ENCODE results near the gene MEP1A. TPM values are rescaled to one million over a fixed set of nuclear protein-coding genes. Genes with fewer than 3 reads are reported as not detected.
"Not testable (repeated sequence)": the region's sequence is repeated elsewhere in the genome, so short reads cannot be mapped to it uniquely, and the experiment has no call there.

The MEP1A gene
- polyA plus RNA-seq, 1 donor: not detected

DNA sequence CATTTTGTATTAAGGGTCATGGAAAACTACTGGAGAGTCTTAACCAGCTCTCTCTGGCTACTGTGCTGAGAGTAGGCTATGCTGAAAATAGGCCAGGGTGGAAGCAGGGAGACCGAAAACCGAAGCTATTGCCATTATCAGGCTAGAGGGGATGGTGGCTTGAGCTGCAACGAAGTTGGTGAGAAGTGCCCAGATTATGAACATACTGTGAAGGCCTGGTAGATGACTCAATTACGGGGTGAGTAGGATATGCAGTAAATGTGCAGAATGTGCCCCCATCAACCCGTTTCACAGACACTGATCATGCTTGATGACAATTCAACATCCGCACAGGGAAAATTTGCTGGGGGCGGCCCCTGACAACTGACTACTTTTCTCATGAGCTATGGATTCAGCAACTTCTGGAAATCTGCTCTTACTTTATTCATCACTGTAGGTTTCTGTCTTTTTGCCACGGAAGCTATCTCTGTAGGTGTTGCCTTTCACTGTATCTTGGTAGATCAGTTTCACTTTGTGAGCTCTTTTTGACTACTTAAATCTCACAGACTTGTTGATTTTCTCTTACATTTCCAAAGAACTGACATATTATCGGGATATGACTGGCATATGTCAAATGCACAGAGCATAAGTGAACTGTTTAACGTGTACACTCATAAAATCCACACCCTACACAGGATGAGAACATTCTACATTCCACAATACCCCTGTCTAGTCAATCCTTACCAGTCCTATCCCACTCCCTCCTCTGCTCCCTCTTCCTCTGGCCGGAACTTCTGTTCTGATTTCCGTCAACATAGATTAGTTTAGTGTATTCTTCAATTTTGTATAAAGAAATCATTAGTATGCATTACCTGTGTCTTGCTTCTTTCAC lies 15.5 kb upstream of the MEP1A start:
- no peak for DNase-seq

GRCh38 chr6:46781478-46782378 lies 11.5 kb upstream of the MEP1A start:
- peak; percentile 63 for DNase-seq

DNA sequence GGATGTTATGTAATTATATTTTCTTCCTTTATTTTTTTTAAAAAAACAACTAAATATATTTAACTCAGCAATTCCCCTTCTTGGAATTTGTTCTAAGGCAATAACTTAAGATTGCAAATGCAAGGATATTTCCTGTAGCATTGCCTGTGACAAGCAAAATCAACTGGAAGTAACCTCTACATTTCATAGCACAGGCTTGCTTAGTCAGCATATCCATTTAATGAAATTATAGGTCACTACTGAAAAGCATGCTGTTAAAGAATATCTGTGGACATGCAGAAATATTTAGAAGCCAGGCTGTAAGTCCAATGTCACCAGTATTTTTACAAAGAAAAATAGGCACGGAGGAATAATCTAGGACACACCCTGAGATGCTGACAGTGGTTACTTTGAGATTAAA lies 8.7 kb upstream of the MEP1A start:
- DNase-seq: no peak

DNA sequence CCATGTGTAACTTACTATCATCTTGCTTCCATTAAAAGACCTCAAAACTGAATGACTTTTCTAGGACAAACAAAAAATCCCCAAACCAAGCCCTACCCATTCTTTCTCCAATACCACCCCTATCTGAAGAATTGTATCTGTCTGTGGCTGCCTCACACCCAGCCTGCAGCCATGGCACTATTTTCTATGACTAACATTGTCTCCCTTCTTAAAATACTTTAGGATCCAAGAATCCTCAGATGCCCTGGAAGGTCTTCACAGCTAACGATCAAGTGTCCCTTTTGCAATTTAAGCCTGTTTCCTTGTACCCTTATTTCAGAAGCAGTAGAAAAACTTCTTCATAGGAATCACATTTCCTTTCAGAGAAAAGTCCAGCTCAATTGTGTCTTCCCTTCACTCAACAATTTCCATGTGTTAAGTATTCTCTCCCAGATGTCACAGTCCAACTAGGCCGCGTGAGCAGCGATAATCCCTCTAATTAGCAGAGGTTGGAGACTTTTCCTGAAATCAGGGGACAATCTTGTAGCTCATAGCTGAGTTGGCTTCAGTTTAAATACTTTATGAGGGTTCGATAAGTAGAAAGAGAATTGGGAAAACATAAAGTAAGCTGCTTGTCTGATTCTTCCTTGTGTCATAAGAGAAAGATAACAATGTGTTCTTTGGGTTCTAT lies 5.2 kb upstream of the MEP1A start:
- no peak for DNase-seq

- no peak for DNase-seq
Observed at GRCh38 chr6:46788791-46789190, 4.4 kb upstream of the MEP1A start.

- no peak for DNase-seq
Observed at GRCh38 chr6:46789434-46790354, 3.5 kb upstream of the MEP1A start.

DNA sequence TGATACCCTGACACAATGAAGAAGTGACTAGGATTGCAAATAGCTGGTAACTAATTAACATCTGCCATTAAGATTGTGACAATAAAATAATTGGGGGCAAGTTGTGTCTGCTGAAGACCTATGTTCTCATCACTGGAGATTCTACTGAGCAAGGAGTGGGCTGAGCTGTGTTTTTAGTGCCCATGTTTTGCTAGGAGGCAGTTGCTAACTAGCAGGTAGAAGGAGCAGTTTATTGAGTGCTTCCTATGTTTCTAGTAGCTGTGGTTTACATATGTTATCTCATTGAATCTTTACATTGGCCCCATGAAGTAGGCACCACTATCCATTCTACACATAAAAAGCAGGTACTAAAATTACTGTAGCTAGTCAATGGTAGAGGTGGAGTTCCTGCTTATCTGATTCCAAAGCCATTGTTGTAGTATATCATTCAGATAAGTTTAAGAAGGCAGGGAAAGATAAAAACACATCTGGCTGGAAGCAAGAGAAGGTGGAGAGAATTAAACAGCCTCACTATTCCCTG lies 2.8 kb upstream of the MEP1A start:
- DNase-seq: no peak

GRCh38 chr6:46792635-46793034 lies 554 bp upstream of the MEP1A start:
- no peak for DNase-seq

GRCh38 chr6:46794068-46794467 lies 879 bp downstream of the MEP1A start:
- no peak for DNase-seq

GRCh38 chr6:46795816-46796215 lies 2.6 kb downstream of the MEP1A start:
- no peak for DNase-seq

DNA sequence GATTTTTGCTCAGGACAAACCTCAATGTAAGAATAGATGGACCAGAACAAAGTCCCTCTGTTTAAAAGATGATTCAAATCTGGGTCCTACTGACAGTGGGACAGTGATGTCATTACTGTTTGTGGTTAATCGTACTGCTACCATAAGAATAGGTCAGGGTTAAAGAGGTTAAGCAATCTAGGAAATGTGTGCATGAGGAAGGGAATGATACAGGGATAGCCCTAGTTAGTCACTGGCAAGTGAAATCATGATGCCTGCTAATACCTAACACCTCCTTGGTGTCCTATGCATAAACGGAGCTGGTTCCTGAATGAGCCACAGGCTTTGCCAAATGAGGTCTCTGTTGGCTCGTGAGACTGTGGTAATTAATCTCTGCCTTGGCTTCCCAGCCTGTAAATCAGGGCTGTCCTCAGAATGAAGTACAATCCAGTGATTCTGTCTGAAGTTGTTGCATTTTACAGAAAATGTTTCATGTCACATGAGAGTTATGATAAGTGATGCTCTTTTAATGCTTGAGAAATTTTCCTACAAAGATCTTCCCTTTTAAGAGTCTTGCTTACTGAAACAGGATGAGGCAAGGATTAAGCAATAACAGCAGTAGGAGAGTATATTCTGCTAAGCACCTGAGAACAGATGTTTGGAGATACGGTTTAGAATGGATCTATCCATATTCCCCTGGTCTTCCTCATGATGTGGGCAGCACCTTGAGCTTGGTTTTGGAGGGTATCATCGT lies 3.8 kb downstream of the MEP1A start:
- DNase-seq: no peak

DNA sequence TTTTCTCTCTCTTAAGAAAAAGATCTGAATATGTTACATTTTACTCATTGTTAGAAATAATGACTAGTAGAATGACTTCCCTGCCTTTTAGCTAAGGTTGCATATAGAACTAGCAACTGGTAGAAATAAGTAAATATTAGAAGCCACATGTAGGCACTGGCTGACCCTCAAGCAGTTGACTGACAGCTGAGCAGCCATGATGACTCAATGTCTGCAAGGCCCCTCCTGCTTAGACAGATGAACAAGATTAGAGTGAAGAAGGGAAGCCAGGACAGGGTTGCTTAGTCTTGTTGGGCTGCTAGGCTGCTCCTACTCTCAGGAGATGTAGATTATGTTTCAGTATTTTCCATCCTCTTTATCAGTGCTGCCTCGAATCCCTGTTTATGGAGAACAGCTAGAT lies 6.5 kb downstream of the MEP1A start:
- DNase-seq: no peak

DNA sequence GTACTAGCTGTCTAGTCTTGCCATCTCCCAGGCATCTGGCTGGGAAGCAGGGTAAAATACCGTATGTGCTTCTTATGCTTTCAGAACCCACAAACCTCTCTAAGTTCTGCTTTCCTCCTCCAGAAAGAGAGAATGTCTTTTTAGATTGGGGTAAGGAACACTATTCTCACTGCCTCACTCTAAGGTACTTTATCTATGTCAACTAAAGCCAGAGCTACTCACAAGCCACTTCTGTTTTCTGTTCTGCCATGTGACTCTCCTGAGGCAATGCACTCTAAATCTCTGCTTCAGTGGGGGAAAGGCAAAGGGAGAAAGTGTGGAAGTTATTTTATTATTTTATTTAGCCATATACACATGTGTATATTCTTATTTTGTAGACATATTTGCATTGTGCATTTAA lies 15.6 kb downstream of the MEP1A start:
- DNase-seq: no peak

DNA sequence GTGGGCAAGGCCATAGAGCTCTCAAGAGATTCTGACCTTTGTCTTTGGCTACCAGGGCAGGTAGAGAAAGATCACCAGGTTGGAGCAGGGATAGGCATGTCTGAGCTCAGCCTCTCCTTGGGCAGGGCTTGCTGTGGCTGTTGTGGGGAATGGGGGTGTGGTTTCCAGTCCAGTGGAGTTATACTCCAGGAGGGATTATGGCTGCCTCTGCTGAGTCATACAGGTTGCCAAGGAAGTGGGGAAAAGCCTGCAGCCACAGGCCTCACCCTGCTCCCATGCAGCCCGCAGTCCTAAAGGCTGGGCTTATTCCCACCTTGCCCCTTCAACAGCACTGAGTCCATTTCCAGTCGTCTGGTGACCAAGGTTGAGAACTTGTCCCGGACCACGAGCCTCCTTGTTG lies 21.9 kb downstream of the MEP1A start:
- DNase-seq: no peak

DNA sequence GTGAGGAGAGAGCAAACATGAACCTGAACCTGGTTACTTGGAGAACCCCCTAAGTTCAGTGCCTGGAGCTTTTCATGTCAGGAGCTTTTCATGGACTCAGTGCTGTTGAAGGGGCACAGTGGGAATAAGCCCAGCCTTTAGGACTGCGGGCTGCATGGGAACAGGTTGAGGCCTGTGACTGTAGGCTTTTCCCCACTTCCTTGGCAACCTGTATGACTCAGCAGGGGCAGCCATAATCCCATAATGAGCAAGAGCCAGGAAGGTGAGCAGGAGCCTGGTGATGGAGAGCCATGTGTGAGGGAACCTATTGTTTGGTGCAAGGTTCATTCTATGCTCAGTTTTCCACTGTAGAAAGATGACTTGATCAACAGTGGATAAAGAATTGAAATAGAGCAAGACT lies 23.4 kb downstream of the MEP1A start:
- DNase-seq: no peak

DNA sequence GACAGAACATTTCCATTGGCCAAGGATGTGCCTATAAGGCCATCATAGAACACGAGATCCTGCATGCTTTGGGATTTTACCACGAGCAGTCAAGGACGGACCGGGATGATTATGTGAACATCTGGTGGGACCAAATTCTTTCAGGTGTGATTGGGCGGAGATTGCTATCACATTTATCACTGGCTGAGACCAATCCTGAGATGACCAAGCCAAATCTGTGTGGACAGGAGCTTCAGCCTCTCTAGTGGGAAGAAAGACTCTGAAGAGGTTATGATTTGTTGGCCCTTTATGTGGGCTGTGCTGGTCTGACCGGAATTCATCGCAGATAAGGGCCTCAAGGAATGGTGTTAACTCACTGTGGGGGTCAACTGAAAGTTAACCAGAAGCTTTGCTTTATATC lies 26.4 kb downstream of the MEP1A start:
- DNase-seq: no peak

GRCh38 chr6:46821458-46821881 lies 28.3 kb downstream of the MEP1A start:
- DNase-seq: no peak

DNA sequence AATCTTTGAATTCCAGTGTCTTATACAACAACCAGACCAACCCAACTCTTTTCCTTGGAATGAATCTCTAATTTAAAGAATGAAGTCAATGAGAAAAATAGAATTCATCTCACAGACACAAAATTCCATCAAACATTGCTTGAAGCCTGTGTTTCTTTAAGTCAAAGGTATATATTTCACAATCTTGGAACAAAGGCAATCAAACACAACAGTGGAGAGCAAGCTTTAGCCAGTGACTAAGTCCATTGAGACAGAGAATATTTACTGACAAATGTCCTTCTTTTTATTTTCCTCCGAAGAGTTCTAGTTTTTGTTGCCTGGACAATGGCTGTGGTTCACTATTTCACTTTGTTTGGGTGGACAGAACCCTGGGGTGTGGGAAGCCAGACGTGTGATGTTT lies 35.8 kb downstream of the MEP1A start:
- DNase-seq: no peak

- DNase-seq: no peak
Observed at GRCh38 chr6:46832816-46833215, 39.6 kb downstream of the MEP1A start.

DNA sequence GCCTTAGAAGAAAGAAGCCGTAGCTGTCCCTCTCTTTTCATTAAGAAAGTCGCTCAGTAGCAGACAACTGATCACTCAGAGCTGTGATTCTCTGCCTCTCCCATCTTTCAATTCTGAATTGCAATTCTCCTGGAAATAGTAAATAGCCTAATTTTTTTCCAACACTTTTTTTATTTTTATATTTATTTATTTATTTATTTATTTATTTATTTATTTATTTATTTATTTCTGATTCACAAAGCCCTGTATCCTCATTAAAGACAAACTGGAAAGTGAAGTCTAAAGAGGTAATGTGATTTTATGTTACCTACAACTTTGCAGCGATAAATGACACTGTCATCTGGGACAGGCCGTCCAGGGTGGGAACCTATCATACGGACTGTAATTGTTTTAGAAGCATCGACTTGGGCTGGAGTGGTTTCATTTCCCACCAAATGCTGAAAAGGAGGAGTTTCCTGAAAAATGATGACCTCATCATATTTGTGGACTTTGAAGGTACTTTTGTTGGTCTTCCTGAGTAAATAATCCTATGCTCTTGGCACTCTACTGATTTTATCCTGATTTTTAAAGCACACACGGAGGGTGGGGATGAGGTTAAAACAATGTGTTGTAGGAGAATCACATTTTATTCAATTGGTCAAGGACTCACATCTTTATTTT lies 41.2 kb downstream of the MEP1A start:
- not testable (repeated sequence) for DNase-seq
